Karpas-422 (cell line): ENCODE measurements around the gene RNF130. TPM values are rescaled to one million over a fixed set of nuclear protein-coding genes. Genes with fewer than 3 reads are reported as not detected.

Experiments used
- DNase-seq: peaks from one replicate; pipeline ENCODE4 v3.0.0-alpha.2; 2015
- H2AFZ ChIP-seq: fragments of 200-600 bp; sonication (generic); 2 replicates; pipeline ENCODE4 v1.6.1; 2014; ENCODE audit warnings: antibody characterized with exemption, low read length, mixed read lengths
- H3K27ac ChIP-seq: fragments of 200-600 bp; sonication (generic); 2 replicates; pipeline ENCODE4 v1.5.1; 2014; ENCODE audit warnings: mild to moderate bottlenecking, low read length, moderate library complexity
- H3K27me3 ChIP-seq: fragments of 200-600 bp; sonication (generic); 2 replicates; pipeline ENCODE4 v1.6.1; 2014; ENCODE audit warnings: low read length, mixed read lengths
- H3K36me3 ChIP-seq: fragments of 200-600 bp; sonication (generic); 2 replicates; pipeline ENCODE4 v1.6.1; 2014; ENCODE audit warnings: low read length, mixed read lengths; ENCODE audit not compliant: insufficient read depth
- H3K4me1 ChIP-seq: fragments of 200-600 bp; sonication (generic); 2 replicates; pipeline ENCODE4 v1.6.1; 2014; ENCODE audit warnings: mild to moderate bottlenecking, low read length, mixed read lengths
- H3K4me2 ChIP-seq: fragments of 200-600 bp; sonication (generic); 2 replicates; pipeline ENCODE4 v1.6.1; 2014; ENCODE audit warnings: low read length, low read depth, mild to moderate bottlenecking; ENCODE audit not compliant: poor library complexity, severe bottlenecking
- H3K4me3 ChIP-seq: fragments of 200-600 bp; sonication (generic); 2 replicates; pipeline ENCODE4 v1.5.1; 2014; ENCODE audit warnings: mild to moderate bottlenecking, antibody characterized with exemption, low read length, mixed read lengths
- H3K79me2 ChIP-seq: fragments of 200-600 bp; sonication (generic); 2 replicates; pipeline ENCODE4 v1.6.1; 2014; ENCODE audit warnings: mild to moderate bottlenecking, low read length, mixed read lengths
- H3K9ac ChIP-seq: fragments of 200-600 bp; sonication (generic); 2 replicates; pipeline ENCODE4 v1.6.0; 2014; ENCODE audit warnings: low read length
- H3K9me2 ChIP-seq: fragments of 200-600 bp; sonication (generic), shearing (Covaris generic); replicated peaks from 2 replicates; pipeline ENCODE4 v1.6.0; 2014; ENCODE audit warnings: mild to moderate bottlenecking, low read length, moderate library complexity; ENCODE audit not compliant: insufficient read depth
- H3K9me3 ChIP-seq: fragments of 300-700, 200-600 bp; sonication (generic); 2 replicates; pipeline ENCODE4 v1.6.1; 2014; ENCODE audit warnings: low read length, mixed read lengths
- H4K20me1 ChIP-seq: fragments of 200-600 bp; sonication (generic); 2 replicates; pipeline ENCODE4 v1.6.1; 2014; ENCODE audit warnings: mild to moderate bottlenecking, antibody characterized with exemption, low read length, low read depth; ENCODE audit not compliant: insufficient read depth
- total RNA-seq: library from RNA; depleted of rRNA; stranded (reverse); fragments of >200 nt; shearing (Covaris generic); gene quantifications from 2 replicates; pipeline ENCODE4 v1.2.3, GENCODE V29; 2014; ENCODE audit warnings: low replicate concordance

RNF130 gene
- total RNA-seq, 1 experiment from 2014 or later: 0.41 TPM

GRCh38 chr5:180107005-180107404 lies 35.4 kb upstream of the RNF130 start:
- no peak for DNase-seq
- no peak overlapping the region for H3K9ac ChIP-seq
- no peaks in the 10 kb centered on the region for H3K79me2 ChIP-seq
- no peak overlapping the region for H2AFZ ChIP-seq
- H3K9me2 ChIP-seq: no peaks in the 10 kb centered on the region
- no peaks in the 10 kb centered on the region for H3K27me3 ChIP-seq
- H3K27ac ChIP-seq: no peak overlapping the region
- H4K20me1 ChIP-seq: no peaks in the 10 kb centered on the region
- no peak overlapping the region for H3K4me3 ChIP-seq
- peaks cover 7% of the 10 kb centered on the region for H3K9me3 ChIP-seq
- H3K36me3 ChIP-seq: no peaks in the 10 kb centered on the region
- no peaks in the 10 kb centered on the region for H3K4me1 ChIP-seq
- no peak overlapping the region for H3K4me2 ChIP-seq

- no peak overlapping the region for H3K4me2 ChIP-seq
- no peak overlapping the region for H3K27ac ChIP-seq
These were observed 34.3 kb upstream of the RNF130 start for GRCh38 chr5:180105827-180106312.

GRCh38 chr5:180104168-180104530 lies 32.6 kb upstream of the RNF130 start:
- Histone ChIP-seq H3K36me3 (no peaks in the 10 kb centered on the region), H3K27me3 (no peaks in the 10 kb centered on the region), H3K9me3 (peaks cover 7% of the 10 kb centered on the region), H3K4me3 (no peak overlapping the region), H4K20me1 (no peaks in the 10 kb centered on the region), H3K4me1 (no peaks in the 10 kb centered on the region), H3K9me2 (no peaks in the 10 kb centered on the region), H3K27ac (no peak overlapping the region), H2AFZ (no peak overlapping the region), H3K79me2 (no peaks in the 10 kb centered on the region), H3K9ac (no peak overlapping the region), H3K4me2 (no peak overlapping the region)
- no peak for DNase-seq

More at GRCh38 chr5:180105827-180106312, 34.3 kb upstream of the RNF130 start:
- H2AFZ ChIP-seq: no peak overlapping the region
- H3K4me1 ChIP-seq: no peaks in the 10 kb centered on the region
- H3K36me3 ChIP-seq: no peaks in the 10 kb centered on the region
- no peaks in the 10 kb centered on the region for H3K79me2 ChIP-seq
- no peak overlapping the region for H3K4me3 ChIP-seq
- no peaks in the 10 kb centered on the region for H3K9me2 ChIP-seq
- no peaks in the 10 kb centered on the region for H4K20me1 ChIP-seq
- H3K27me3 ChIP-seq: no peaks in the 10 kb centered on the region
- H3K9ac ChIP-seq: no peak overlapping the region
- no peak for DNase-seq
- peaks cover 7% of the 10 kb centered on the region for H3K9me3 ChIP-seq

GRCh38 chr5:180103487-180104167 lies 32.1 kb upstream of the RNF130 start:
- no peaks in the 10 kb centered on the region for H3K36me3 ChIP-seq
- no peaks in the 10 kb centered on the region for H3K4me1 ChIP-seq
- no peak overlapping the region for H3K27ac ChIP-seq
- no peaks in the 10 kb centered on the region for H3K79me2 ChIP-seq
- H3K4me3 ChIP-seq: no peak overlapping the region
- H4K20me1 ChIP-seq: no peaks in the 10 kb centered on the region
- H3K9me2 ChIP-seq: no peaks in the 10 kb centered on the region
- no peak overlapping the region for H3K4me2 ChIP-seq
- H3K27me3 ChIP-seq: no peaks in the 10 kb centered on the region
- peaks cover 7% of the 10 kb centered on the region for H3K9me3 ChIP-seq
- H2AFZ ChIP-seq: no peak overlapping the region
- DNase-seq: no peak
- H3K9ac ChIP-seq: no peak overlapping the region

GRCh38 chr5:180102636-180103035 lies 31.1 kb upstream of the RNF130 start:
- no peak overlapping the region for H2AFZ ChIP-seq
- H3K9me3 ChIP-seq: peaks cover 7% of the 10 kb centered on the region
- DNase-seq: no peak
- H3K4me1 ChIP-seq: no peaks in the 10 kb centered on the region
- H3K27me3 ChIP-seq: no peaks in the 10 kb centered on the region
- H3K79me2 ChIP-seq: no peaks in the 10 kb centered on the region
- no peak overlapping the region for H3K9ac ChIP-seq
- H3K36me3 ChIP-seq: no peaks in the 10 kb centered on the region
- H3K27ac ChIP-seq: no peak overlapping the region
- no peaks in the 10 kb centered on the region for H4K20me1 ChIP-seq
- no peak overlapping the region for H3K4me3 ChIP-seq
- H3K4me2 ChIP-seq: no peak overlapping the region
- no peaks in the 10 kb centered on the region for H3K9me2 ChIP-seq

GRCh38 chr5:180101451-180102105 lies 30.0 kb upstream of the RNF130 start:
- Histone ChIP-seq H3K4me2 (no peak overlapping the region), H3K9me3 (peaks cover 5% of the 10 kb centered on the region), H2AFZ (no peak overlapping the region), H3K27ac (no peak overlapping the region), H3K4me1 (no peaks in the 10 kb centered on the region), H3K36me3 (no peaks in the 10 kb centered on the region), H3K79me2 (no peaks in the 10 kb centered on the region), H3K4me3 (no peak overlapping the region), H4K20me1 (no peaks in the 10 kb centered on the region), H3K9ac (no peak overlapping the region), H3K27me3 (no peaks in the 10 kb centered on the region), H3K9me2 (no peaks in the 10 kb centered on the region)
- DNase-seq: no peak

- Histone ChIP-seq H3K9me2 (no peaks in the 10 kb centered on the region), H3K36me3 (no peaks in the 10 kb centered on the region)
- no peak for DNase-seq
These were observed 29.3 kb upstream of the RNF130 start for GRCh38 chr5:180100621-180101450.

More at GRCh38 chr5:180100621-180101450, 29.3 kb upstream of the RNF130 start:
- Histone ChIP-seq H3K27ac (no peak overlapping the region), H2AFZ (no peak overlapping the region), H3K9ac (no peak overlapping the region), H3K4me2 (no peak overlapping the region), H4K20me1 (no peaks in the 10 kb centered on the region), H3K9me3 (peaks cover under 1% of the 10 kb centered on the region; the same call in 1 of the 2 replicates), H3K4me3 (no peak overlapping the region), H3K27me3 (no peaks in the 10 kb centered on the region), H3K79me2 (no peaks in the 10 kb centered on the region), H3K4me1 (no peaks in the 10 kb centered on the region)
